AG08396 (cell line): ENCODE data around the gene NR1D2.
"Not testable (repeated sequence)": the region's sequence is repeated elsewhere in the genome, so short reads cannot be mapped to it uniquely, and the experiment has no call there.

Experiments
- DNase-seq: peaks from one replicate; pipeline ENCODE4 v3.0.0; 2012; ENCODE audit warnings: low spot score, mixed read lengths

Gene NR1D2

DNA sequence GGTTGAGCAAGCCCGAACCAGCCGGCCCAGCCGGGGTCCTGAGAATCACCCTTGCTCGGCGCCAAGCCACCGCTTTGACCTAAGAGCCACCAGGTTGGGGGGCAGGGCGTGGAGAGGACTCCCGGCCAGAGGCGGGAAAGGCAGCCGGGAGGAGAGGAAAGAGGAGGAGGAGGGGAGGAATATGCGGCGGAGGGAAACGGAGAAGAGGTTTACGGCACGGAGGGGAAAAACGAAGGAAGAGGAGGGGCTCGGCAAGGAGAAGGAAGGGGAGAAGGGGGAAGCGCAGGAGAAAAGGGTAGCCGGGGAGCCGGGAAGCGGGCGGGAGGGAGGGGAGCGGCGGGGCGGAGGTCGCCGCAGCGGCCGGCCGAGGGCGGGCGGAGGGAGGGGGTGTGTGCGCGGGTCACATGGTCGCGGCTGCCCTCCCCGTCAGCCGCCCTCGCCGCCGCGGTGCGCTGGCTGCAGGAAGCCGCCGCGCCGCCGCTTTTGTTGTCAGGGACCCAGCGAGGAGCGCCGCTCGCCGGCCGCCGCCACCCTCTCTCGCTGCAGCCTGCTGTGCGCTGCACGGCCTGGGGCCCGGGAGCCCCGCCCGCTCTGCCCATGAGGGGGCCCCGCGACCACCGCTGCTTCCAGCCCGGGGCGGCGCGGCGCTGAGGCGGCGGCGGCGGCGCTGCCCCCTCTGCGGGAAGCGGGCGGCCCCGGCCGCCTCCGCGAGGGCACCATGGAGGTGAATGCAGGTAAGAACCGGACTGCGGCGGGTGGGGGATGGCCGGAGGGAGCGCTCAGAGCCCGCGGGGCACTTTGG lies at the start of gene NR1D2:
TSS of gene NR1D2 (plus strand) at position 426 of the 802 bp plus-strand sequence. CDS start at position 719, 293 bp downstream.
- peak; percentile 92 for DNase-seq

DNA sequence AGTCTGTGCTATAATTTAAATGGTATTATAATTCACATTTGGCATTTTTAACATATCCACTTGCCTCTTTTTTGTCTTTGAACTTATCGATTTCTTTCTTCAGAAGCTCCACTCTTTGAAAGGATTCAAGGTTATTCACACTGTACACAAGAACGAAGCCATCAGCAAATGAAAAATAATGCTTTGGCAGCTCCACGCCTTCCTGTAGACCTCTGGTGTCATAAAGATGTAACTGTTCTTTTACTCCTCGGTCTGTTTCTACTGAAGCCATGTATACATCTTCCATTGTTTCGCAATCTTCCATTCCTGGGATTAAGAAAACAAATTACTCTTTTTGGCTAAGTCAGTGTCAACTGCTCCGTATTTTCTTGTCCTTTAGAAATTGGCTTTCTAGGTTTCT lies 44.3 kb upstream of the NR1D2 start:
- no peak for DNase-seq

DNA sequence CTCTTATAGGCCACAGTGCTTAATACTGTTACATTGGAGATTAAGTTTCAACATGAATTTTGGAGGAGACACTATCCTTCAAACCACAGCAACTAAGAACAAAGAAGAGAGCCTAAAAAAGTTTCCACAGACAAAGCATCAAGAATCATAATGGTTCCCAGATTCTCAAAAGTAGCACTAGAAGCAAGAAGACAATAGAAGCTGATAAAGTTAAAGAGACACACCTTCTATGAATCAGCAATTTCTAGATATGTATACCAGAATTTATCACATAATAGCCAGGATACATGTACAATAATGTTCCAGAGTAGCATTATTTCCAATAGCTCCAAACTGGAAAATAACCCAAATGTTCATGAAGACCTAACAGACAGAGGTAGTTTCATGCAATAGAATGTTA lies 40.5 kb upstream of the NR1D2 start:
- DNase-seq = no peak

- no peak for DNase-seq
These were observed 35.7 kb upstream of the NR1D2 start for GRCh38 chr3:23909341-23909740.

DNA sequence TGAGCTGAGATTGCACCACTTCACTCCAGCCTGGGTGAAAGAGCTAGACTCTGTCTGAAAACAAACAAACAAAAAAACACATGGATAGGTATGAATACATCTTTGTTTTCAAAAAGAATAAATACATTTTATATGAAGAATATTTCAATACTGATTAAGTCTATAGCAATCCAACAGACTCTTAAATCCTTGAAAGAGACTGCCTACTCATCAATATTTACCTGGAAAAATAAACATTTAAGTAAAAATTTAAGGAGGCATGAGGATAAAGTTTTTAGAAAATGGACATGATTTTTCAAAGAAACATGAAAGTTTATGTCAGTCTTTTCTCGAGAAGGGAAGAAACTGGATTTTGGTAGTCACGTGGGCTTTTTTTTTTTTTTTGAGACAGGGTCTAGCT lies 33.7 kb upstream of the NR1D2 start:
- DNase-seq = no peak

GRCh38 chr3:23912335-23912734 lies 32.8 kb upstream of the NR1D2 start:
- DNase-seq = not testable (repeated sequence)

DNA sequence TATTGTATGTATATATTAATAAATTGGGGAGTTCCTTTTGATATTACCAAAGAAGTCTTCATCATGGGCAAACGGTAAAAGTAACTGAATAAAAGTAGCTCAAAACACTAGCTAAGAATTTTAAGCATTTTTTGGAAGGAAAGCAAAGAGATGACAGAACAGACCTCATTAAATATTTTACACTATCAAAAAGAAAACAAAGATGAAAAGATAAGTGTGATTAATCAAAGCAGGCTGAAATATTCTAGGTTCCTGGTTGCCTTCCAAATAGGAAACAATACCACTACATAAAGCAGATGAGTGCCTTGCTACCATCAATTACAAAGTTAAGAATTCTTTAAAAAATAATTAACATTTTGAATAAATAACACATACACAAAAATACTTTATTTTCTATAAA lies 31.9 kb upstream of the NR1D2 start:
- no peak for DNase-seq

- no peak for DNase-seq
These were observed 31.0 kb upstream of the NR1D2 start for GRCh38 chr3:23913873-23914743.

- no peak for DNase-seq
These were observed 29.5 kb upstream of the NR1D2 start for GRCh38 chr3:23915537-23916108.

GRCh38 chr3:23916152-23916885 lies 28.8 kb upstream of the NR1D2 start:
- no peak for DNase-seq

GRCh38 chr3:23916886-23917678 lies 28.0 kb upstream of the NR1D2 start, which contains the start of the genes NKIRAS1 and RPL15:
Gene NKIRAS1, minus strand, starts transcription at chr3:23916990. Its CDS starts 6,086 bp downstream, at chr3:23910904.
Gene RPL15, plus strand, starts transcription at chr3:23917132. Its CDS starts 728 bp downstream, at chr3:23917860.
- peak; percentile 95 for DNase-seq

DNA sequence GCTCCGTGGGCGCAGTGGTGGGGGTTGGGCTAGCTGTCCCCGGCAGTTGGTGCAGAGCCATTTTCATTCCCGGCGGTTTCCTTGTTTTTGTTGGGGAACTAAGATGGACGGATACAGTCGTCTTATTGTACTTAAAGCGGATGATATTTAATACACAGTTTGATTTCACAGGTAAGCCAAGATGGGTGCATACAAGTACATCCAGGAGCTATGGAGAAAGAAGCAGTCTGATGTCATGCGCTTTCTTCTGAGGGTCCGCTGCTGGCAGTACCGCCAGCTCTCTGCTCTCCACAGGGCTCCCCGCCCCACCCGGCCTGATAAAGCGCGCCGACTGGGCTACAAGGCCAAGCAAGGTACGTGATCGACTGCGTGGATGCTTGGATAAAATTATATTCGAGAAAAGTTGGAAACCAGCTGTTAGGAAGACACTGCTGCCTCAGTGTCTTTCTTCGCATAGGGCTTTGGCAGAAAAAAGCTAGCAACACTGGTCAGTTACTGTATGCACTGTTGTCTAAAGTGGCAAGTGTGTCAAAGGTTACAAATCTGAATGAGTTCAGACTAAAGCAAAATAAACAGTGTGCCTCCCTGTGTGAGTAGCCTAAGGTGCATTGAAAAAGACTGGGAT lies 27.3 kb upstream of the NR1D2 start:
- DNase-seq = peak; percentile 64

GRCh38 chr3:23918331-23918730 lies 26.8 kb upstream of the NR1D2 start:
- not testable (repeated sequence) for DNase-seq

GRCh38 chr3:23919628-23920027 lies 25.5 kb upstream of the NR1D2 start:
- no peak for DNase-seq

DNA sequence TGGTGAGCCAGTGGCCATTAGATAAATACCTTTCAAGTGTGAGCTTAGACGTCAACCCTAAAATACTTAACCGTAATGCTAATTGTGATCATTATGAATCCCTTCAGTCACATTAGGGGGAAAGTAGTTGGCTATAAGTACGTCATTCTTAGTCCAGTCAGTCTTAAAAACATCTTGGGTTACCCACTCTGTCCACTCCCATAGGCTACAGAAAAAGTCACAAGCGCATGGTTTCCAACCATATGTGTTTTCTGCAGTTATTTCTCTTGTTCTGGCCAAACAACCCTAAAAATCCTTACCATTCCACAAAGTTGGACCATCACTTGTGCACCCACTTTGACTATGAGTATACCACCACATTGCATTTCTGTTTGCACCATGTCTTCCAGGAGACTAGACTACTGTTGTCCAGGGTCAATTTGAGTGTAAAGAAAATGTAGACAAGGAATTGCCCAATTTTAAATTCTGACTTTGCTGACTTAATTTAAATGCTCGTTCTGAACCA lies 24.9 kb upstream of the NR1D2 start:
- no peak for DNase-seq

DNA sequence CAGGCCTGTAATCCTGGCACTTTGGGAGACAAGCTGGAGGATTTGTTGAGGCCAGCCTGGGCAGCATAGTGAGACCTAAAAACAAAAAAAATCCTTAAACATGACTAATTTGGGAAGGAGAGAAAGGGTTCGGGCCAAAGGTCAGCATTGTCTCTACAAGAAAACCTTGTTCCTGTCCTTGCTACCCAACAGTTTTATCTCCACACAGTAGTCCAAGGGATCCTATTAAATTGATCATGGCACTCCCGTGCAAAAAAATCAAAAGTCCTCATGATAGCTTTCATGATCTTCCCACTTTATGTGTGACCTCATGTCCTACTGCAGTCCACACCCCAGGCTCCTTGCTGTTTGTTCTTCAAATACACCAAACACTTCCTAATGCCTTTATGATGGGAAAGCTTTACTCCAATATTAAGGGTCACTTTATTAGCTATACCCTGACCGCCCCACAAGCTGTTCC lies 24.0 kb upstream of the NR1D2 start:
- DNase-seq = no peak

DNA sequence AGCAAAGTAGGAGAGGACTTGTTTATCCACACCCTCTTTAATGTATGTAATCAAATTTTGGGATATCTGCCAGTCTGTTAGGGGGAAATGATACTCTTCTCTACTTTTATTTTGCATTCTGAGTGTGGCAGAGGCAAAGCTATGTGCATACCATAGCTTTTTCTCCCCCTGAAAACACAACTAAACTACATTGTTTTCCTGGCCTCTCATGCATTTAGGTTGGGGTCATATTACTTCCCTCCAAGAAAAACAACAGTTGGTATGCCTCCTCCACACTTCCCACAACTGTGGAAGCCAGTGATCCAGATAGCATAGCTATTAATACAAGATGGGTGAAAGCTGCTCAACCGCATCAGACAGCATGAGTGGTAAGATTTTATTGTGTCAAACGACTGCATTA lies 21.3 kb upstream of the NR1D2 start:
- DNase-seq = no peak

DNA sequence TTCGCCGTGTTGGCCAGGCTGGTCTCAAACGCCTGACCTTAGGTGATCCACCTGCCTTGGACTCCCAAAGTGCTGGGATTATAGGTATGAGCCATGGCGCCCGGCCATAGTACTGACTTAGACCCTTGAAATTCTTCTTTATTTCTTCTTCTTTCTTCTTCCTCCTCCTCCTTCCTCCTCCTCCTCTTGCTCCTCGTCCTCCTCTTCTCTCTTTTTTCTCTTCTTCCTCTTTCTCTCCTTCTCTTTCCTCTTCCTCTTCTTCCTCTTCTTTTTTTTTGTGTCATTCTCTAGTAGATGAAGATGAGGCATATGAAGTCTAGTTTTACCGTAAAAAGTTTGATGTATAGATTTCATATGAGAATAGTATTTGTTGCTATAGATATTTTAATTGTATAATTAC lies 18.8 kb upstream of the NR1D2 start:
- DNase-seq = no peak

DNA sequence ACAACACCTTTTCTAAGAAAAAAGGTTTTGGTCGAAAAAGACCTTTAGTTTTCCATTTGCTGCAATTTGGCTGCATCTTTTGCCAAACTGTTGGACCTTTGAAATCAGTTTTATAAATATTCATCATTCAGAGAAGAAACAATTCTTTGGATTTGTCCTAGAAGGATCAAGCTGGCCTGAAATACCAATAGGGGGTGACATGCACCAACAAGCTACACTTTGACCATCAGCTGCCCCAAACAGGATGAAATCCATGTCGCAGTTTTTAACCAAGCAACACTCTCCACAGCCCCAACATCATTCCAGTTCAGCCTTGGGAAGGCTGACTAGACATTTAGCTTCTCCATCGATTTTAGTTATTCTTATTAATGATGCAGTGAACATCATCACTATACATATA lies 18.4 kb upstream of the NR1D2 start:
- no peak for DNase-seq

DNA sequence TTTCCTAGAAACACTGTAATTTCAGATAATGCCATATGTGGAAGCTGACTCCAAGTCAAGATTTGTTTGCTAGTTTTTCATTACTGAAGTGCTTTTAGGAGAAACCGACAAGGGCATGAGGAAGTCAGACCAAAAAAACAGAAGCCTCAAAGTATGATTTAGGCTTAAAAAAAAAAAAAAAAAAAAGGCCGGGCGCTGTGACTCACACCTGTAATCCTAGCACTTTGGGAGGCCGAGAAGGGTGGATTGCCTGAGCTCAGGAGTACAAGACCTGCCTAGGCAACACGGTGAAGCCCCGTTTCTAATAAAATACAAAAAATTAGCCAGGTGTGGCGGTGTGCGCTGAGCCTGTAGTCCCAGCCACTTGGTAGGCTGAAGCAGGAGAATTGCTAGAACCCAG lies 16.6 kb upstream of the NR1D2 start:
- no peak for DNase-seq
